Amygdala (tissue), 56 donors: ENCODE measurements around the gene MMP24.
"Not testable (repeated sequence)": the region's sequence is repeated elsewhere in the genome, so short reads cannot be mapped to it uniquely, and the experiment has no call there.

ENCODE experiments used
- DNase-seq, 56 donors: peaks; one replicate each; lab custom pipeline; 2025; lab: John Stamatoyannopoulos, UW

Gene MMP24

GRCh38 chr20:35226126-35226883, at the start of gene MMP24:
MMP24 (plus strand) TSS chr20:35226690; CDS start chr20:35226739, 49 bp downstream.
- DNase-seq, result peak in 2 of 56 donors; percentile 2 to 6

- no peak for DNase-seq
Observed at GRCh38 chr20:35179292-35180212, 46.9 kb upstream of the MMP24 start.

GRCh38 chr20:35180266-35180665, 46.2 kb upstream of the MMP24 start:
- no peak for DNase-seq

- no peak for DNase-seq
Observed at GRCh38 chr20:35181731-35182130, 44.8 kb upstream of the MMP24 start.

GRCh38 chr20:35186691-35187289, 39.7 kb upstream of the MMP24 start:
- not testable (repeated sequence) for DNase-seq

GRCh38 chr20:35187584-35188190, 38.8 kb upstream of the MMP24 start:
- no peak for DNase-seq

GRCh38 chr20:35189223-35189622, 37.3 kb upstream of the MMP24 start:
- DNase-seq, result not testable (repeated sequence)

GRCh38 chr20:35190556-35190955, 35.9 kb upstream of the MMP24 start:
- DNase-seq, result no peak

GRCh38 chr20:35191419-35192117, 34.9 kb upstream of the MMP24 start:
- no peak for DNase-seq

- DNase-seq, result no peak
Observed at GRCh38 chr20:35192118-35192872, 34.2 kb upstream of the MMP24 start.

GRCh38 chr20:35193031-35193791, 33.3 kb upstream of the MMP24 start:
- DNase-seq, result not testable (repeated sequence)

- DNase-seq, result no peak
Observed at GRCh38 chr20:35196313-35196712, 30.2 kb upstream of the MMP24 start.

- no peak for DNase-seq
Observed at GRCh38 chr20:35199740-35200139, 26.8 kb upstream of the MMP24 start.

GRCh38 chr20:35200267-35200666, 26.2 kb upstream of the MMP24 start:
- no peak for DNase-seq

GRCh38 chr20:35201467-35201866, 25.0 kb upstream of the MMP24 start:
- not testable (repeated sequence) for DNase-seq

GRCh38 chr20:35206802-35207201, 19.7 kb upstream of the MMP24 start:
- DNase-seq, result no peak

- DNase-seq, result peak in 42 of 56 donors; percentile 2 to 83 (median 36)
Observed at GRCh38 chr20:35207950-35208611, 18.4 kb upstream of the MMP24 start.
